HG02973 (cell line): ENCODE data around the gene MMP28.

Experiments used
- ATAC-seq: cut with Tn5 transposase; IDR thresholded peaks from one replicate; pipeline ENCODE4 v1.9.1; 2021; ENCODE audit warnings: moderate library complexity; ENCODE audit not compliant: unreplicated experiment

MMP28 gene

DNA sequence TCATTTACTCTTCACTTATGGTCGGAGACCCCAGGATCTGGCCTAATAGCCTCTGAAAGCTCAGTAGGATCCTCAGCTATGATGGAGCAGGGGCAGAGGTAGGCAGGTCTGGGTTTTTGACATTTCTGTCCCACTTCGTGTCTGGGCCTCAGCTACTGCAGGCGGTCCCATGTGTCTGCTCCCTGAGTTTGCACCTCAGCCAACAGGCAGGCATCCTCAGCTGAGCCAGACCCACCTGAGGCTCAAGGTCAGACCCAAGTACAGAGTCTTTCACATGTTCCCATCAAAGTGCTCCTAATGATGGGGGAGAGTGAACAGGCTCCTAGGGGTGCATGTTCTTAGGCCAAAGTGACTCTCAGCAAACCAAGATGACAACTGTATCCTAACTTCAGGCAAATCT, 66.9 kb downstream of the MMP28 start:
- ATAC-seq, result no peak

DNA sequence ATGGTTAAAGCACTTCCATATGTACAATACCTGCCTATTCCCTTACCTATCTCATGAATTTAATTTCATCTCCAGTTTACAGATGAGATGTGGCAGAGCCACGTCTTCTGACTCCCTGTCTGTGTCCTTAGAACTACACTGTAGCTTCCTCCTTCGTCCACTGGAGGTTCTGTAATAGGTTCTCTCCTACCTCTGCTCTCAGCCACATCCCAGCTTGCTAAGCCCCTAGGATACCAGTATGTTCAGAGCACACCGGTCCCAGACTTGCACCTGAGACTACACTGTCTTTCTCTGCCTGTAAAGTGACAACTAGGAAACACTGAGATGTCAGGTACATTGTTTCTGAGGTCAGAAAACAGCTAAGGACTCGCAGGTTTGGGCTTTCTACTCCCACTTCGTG, 67.8 kb downstream of the MMP28 start:
- ATAC-seq, result no peak

DNA sequence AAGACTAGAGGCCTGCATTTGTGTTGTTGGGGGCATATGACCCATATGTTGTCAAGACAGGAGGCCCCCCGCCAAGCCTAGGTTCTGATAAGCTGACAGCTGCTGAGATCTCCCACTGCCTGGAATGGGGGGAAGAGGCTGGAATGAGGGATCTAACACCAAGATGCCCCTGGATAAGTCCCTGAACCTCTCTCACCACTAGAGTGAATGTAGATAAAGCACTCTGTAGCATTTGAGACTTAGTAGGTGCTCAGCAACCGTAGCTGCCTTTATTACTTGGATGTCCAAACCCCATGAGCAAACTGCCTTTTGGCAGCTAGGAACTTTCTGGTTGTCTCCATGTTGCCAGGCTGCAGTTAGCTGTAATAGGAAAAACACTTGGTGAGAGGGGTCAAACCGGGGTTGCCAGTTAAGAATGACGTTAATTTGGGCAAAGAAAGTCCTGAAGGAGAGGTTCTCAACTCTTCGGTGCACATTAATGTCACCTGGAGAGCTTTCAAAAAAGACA, 68.4 kb downstream of the MMP28 start:
- no peak for ATAC-seq

DNA sequence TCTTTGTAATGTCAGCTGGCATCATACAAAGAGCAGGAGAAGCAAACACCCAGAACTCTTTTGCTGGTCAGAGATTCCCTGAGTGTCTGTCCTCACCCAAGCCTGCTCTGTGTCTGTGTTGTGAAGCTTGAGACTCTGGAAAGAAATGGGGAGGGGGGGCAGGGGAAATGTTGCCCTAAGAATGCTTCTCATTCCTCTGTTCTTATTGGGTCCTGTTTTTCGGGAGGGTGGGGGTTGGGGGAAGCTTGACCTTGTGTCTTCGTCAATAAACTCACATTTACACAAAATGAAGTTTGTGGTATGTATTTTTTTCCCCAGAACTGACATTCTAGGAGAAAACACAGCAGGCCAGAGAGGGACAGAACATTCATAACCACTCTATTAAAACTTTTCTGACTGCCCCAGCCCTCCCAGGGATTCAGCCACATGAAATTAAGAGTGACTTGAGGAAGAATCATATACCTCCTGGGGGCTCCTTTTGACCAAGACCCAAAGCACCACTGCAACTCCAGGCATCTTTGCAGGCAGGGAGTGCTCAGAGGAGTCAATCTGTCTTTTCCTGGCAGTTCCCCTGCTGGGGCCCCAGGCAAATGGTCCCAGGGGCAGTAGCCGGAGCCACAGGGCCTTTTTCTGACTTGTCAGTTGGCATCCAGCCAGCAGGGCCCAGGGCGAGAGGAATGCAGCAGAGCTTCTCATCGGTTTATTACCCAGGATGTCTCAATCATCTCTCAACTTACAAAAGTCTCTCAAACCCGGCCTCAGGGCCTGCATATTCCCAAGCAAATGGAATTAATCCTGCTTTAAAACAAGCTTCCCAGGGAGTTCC, 69.1 kb downstream of the MMP28 start:
- ATAC-seq, result no peak

DNA sequence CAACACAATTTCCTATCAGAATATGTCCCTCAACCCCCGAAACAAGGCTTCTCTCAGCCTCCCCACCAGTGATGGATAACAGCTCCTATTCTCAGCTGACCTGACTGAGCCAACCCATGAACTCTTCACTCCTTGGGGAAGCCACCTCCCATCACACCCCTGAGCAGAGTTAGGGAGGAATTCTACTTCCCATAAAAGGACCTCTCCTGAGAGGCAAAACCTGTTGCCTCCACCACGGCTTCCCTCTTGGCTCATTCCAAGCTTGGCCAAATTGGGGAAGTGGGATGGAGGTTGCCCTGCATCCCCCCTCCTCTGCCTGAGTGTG, 69.7 kb downstream of the MMP28 start:
- no peak for ATAC-seq

DNA sequence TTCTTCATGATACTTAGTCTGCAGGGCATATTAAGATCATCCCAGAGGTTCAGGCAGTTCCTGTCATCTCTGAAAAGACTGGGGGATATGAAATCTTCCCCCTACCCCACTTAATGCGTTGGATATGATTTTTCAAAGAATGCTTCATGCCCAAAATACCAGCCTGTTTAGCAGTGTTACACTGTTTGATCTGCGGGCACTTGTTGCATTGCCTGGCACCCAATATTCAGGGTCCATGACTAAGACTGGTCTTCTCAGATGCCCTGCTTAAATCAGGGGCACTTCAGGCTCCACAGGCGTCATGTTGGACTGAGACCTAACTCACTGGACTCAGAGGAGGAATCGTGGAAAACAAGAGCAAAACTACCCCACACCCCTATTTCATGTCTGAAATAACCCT, 70.4 kb downstream of the MMP28 start:
- ATAC-seq, result no peak

DNA sequence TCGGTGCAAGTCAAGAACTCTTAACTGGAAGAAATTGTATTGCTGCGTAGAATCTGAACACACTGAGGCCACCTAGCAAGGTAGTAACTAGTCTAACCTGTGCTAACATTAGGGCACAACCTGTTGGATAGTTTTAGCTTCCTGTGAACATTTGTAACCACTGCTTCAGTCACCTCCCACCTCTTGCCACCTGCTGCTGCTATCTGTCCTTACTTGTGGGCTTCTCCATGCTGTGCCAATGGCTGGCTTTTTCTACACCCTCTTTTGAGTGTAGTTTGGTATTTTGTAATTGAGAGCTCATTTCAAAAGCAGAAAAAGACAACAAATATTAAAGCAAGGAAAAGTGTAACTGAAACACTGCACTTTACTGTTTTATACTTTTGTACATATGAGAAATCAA, 71.7 kb downstream of the MMP28 start:
- ATAC-seq, result no peak

DNA sequence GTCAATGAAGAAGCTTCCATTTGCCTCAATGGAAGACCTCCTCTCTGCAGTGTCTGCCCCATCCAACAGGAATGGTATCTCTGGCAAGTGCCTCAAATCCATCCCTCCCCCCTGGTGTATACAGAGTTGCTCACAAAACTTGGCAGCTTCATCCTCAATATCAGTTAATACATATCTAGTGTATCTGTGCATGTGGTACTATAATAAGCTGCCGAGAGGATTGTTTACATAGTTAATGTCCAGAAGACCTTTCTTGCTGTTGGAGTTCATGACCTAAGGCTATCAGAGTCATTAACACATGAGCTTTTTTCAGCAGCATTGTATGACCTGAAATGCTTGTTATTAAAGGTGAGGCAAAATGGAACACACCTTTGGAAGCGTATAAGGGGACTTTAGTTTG, 78.0 kb downstream of the MMP28 start:
- ATAC-seq, result no peak

DNA sequence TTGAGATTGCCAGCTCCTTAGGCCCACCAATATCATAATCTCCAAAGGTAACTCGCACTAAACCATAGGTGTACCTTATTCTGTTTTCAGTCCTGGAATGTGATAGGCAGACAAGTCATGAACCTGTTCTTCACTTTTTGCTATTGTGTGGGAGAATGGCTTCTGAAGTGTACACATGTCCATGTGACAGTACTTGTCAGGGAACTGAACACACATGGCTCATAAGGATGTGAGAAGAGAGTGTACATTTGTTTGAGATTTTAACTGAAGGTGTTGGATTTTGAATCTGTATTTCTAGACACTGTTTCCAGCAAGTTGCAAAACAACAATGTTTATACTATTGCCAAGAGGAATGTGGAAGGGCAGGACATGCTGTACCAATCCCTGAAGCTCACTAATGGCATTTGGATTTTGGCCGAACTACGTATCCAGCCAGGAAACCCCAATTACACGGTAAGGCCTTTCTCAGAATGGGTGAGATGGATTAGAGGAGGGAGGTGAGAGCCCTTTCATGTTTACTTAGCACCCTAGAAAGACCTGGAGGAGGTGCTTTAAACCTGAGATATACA, 78.5 kb downstream of the MMP28 start:
- no peak for ATAC-seq

DNA sequence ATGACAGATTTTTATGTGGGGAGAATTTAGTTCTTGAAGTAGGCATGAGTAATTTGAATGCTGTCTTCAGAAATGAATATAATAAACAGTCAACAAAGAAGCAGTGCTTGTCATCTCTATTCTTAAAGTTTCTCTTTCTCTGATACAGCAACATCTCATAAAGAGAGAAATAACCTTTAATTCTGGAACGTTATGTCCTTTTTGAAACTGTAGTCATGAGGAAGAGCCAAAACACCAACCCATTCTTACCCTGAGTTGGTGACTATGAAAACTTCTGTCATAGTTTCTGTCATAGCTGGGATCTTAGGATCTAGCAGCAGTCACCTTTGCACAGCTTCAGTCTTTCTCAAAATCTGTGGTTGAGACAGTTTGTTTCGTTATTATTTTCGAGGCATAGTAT, 79.3 kb downstream of the MMP28 start:
- ATAC-seq, result no peak
